Kidney (tissue), 22 donors: Measurements from ENCODE around the gene TNMD. TPM values are rescaled to one million over a fixed set of nuclear protein-coding genes. Genes with fewer than 3 reads are reported as not detected.
A peak's percentile ranks its signal among the peaks of the same experiment; 100 is the strongest.
"Not testable (repeated sequence)": the region's sequence is repeated elsewhere in the genome, so short reads cannot be mapped to it uniquely, and the experiment has no call there.

ENCODE experiments used
- DNase-seq, 5 donors: peaks; one replicate each; pipeline ENCODE4 v3.0.0-alpha.2; 2013 to 2020
- FAIRE-seq: peaks from 2 replicates; lab custom pipeline; 2012; peaks lifted over from hg19 to GRCh38; lab: Jason Lieb, UNC
- H3K27ac ChIP-seq, 2 donors: one replicate each; pipeline ENCODE4 v1.7.0; 2013; ENCODE audit warnings: low read depth in 2 of 2, low read length in 2 of 2, inconsistent platforms in 1 of 2
- H3K27me3 ChIP-seq: one replicate; pipeline ENCODE4 v1.7.1; 2013; ENCODE audit warnings: low read length, inconsistent platforms; ENCODE audit not compliant: control insufficient read depth, insufficient read depth
- H3K36me3 ChIP-seq, 3 donors: one replicate each; pipeline versions ENCODE4 v1.7.0 to v1.7.1; 2013; ENCODE audit warnings: low read length in 3 of 3, control low read depth in 1 of 3, inconsistent platforms in 1 of 3; ENCODE audit not compliant: insufficient read depth in 3 of 3, control insufficient read depth in 2 of 3
- H3K4me1 ChIP-seq, 3 donors: one replicate each; pipeline versions ENCODE4 v1.7.0 to v1.7.1; 2013; ENCODE audit warnings: low read length in 3 of 3, inconsistent platforms in 1 of 3, low read depth in 1 of 3; ENCODE audit not compliant: control insufficient read depth in 2 of 3, insufficient read depth in 2 of 3
- H3K4me3 ChIP-seq, 3 donors: one replicate each; pipeline versions ENCODE4 v1.7.0 to v1.8.1; 2013; ENCODE audit warnings: low read length in 3 of 3, control low read depth in 1 of 3, inconsistent platforms in 1 of 3
- H3K9ac ChIP-seq, 3 donors: one replicate each; pipeline versions ENCODE4 v1.7.0 to v1.7.1; 2013; ENCODE audit warnings: low read length in 3 of 3, control low read depth in 1 of 3, inconsistent platforms in 1 of 3
- H3K9me3 ChIP-seq, 3 donors: one replicate each; pipeline versions ENCODE4 v1.7.0 to v1.7.1; 2013; ENCODE audit warnings: low read length in 3 of 3, control low read depth in 1 of 3, inconsistent platforms in 1 of 3; ENCODE audit not compliant: control insufficient read depth in 2 of 3, insufficient read depth in 1 of 3
- intact Hi-C: fragments of 100-400 bp; cut with DNase I; formaldehyde crosslinking; loops from one replicate; pipeline ENCODE4 v1.11.1; 2022
- long read RNA-seq, 10 donors: library from polyadenylated mRNA in 1 of 10; unstranded in 1 of 10; transcript quantifications; one replicate each; pipeline ENCODE4 v2.0.0 and lab custom pipeline, GENCODE V29; 2021 to 2026
- polyA plus RNA-seq: library from polyadenylated mRNA; stranded (reverse); fragments of 350-450 nt; fragmentation: Illumina TruSeq; extraction: RNeasy Lipid Tissue Mini Kit (QIAGEN cat#74804); gene quantifications from one replicate; pipeline ENCODE4 v1.2.3, GENCODE V29; 2014; ENCODE audit warnings: low read depth, low replicate concordance; ENCODE audit not compliant: insufficient read depth
- total RNA-seq: library from RNA; stranded (reverse); fragmentation: NEBNext Ultra II Directional; extraction: Animal tissue kit (Norgen Biotek cat#: 25700); gene quantifications from one replicate; pipeline ENCODE4 v1.2.1, GENCODE V29; 2021
- TF ChIP-seq, protein P1 (sequence below): IDR thresholded peaks from 3 replicates; pipeline ENCODE4 v1.5.1; 2012; ENCODE audit warnings: mild to moderate bottlenecking, moderate library complexity, borderline replicate concordance; ENCODE audit not compliant: insufficient read depth; ENCODE audit errors: extremely low read depth
- donor health status: control.
- donor health status: control.
- donor health status: control.
- donor health status: control.
- donor health status: control.
- donor health status: DM: yes; HTN: yes; CAD: no.
- donor health status: Normal renal cell carcinoma (clear cell type).

Gene TNMD
- total RNA-seq (0.63 TPM), polyA plus RNA-seq (2.6 TPM)
- long read RNA-seq, donor 1: 0 reads
- long read RNA-seq, donor 2: 0 reads
- long read RNA-seq, donor 3: 0 reads
- long read RNA-seq, donor 4: 0 reads
- long read RNA-seq, donor 5: 0 reads
- long read RNA-seq, donor 6: 0 reads
- long read RNA-seq, donor 7: 0 reads
- long read RNA-seq, donor 8, partial matches to known transcripts: 0 of 1 reads
- long read RNA-seq, donor 8, other reads (novel, unspliced or antisense): 0 of 1 reads
- long read RNA-seq, donor 9, partial matches to known transcripts: 0 of 1 reads
- long read RNA-seq, donor 9, other reads (novel, unspliced or antisense): 0 of 1 reads
- long read RNA-seq, donor 10: 0 reads

DNA sequence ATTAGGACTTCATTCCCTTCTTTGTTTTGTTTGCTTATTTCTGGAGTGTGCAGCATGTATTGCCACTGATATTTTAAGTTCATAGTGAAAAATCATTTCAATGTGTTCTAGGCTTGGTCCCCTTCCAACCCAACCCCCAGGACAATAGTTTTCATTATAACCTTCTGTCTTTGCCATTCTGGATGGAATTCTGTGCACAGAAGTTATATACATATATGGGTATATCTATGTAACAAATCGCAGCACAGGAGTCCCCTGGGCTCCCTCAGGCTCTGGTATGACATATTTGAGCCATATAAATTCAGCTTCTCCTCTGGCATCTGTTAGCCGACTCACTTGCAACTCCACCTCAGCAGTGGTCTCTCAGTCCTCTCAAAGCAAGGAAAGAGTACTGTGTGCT lies at the start of gene TNMD:
Gene TNMD (plus strand): TSS at position 326 of the 400 bp plus-strand sequence. CDS start 83 bp downstream, outside the sequence.
- Histone ChIP-seq H3K4me3 (no peak within 1 kb of the TSS), H3K27ac (no peak within 1 kb of the TSS), H3K9ac (no peak within 1 kb of the TSS), H3K9me3 (no peaks in the 10 kb centered on the region), H3K36me3 (no peaks in the 10 kb centered on the region), H3K27me3 (no peaks in the 10 kb centered on the region), H3K4me1 (no peaks in the 10 kb centered on the region)
- TF ChIP-seq, protein P1, sequence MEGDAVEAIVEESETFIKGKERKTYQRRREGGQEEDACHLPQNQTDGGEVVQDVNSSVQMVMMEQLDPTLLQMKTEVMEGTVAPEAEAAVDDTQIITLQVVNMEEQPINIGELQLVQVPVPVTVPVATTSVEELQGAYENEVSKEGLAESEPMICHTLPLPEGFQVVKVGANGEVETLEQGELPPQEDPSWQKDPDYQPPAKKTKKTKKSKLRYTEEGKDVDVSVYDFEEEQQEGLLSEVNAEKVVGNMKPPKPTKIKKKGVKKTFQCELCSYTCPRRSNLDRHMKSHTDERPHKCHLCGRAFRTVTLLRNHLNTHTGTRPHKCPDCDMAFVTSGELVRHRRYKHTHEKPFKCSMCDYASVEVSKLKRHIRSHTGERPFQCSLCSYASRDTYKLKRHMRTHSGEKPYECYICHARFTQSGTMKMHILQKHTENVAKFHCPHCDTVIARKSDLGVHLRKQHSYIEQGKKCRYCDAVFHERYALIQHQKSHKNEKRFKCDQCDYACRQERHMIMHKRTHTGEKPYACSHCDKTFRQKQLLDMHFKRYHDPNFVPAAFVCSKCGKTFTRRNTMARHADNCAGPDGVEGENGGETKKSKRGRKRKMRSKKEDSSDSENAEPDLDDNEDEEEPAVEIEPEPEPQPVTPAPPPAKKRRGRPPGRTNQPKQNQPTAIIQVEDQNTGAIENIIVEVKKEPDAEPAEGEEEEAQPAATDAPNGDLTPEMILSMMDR: no peak
- DNase-seq (no peak), FAIRE-seq (no peak)
- intact Hi-C loops: no loop called here

DNA sequence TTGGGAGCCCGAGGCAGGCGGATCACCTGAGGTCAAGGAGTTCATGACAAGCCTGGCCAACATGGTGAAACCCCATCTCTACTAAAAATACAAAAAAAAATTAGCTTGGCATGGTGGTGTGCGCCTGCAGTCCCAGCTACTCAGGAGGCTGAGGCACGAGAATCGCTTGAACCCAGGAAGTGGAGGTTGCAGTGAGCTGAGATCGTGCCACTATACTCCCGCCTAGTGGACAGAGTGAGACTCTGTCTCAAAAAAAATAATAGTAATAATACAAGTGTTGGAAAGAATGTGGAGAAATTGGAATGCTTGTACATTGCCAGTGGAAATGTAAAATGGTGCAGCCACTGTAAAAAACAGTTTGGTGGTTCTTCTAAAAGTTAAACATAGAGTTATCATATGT lies 19.2 kb upstream of the TNMD start:
- intact Hi-C loops, H3K9ac ChIP-seq, H3K36me3 ChIP-seq, H3K27ac ChIP-seq, H3K27me3 ChIP-seq, H3K4me1 ChIP-seq, FAIRE-seq, H3K9me3 ChIP-seq, DNase-seq, H3K4me3 ChIP-seq: not testable (repeated sequence)

DNA sequence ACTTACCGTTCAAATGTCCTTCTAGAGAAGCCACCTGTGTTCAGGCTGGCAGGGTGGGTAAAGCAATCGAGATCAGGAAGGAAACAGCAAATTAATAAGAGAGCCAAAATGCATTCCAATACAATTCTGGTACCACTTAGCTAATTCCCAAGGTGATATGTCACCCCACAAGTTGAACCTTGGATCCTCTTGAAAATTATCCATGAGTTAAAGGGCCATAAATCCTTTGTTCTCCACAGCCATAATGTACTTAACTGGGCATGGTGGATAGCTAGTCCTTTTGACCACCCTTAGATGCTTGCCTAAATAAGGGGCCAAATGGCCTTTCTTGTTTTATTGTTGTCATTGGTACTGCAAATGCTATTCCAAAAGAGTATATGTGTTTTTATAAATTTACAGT lies 2.0 kb downstream of the TNMD start:
- TF ChIP-seq, protein P1: no peak

DNA sequence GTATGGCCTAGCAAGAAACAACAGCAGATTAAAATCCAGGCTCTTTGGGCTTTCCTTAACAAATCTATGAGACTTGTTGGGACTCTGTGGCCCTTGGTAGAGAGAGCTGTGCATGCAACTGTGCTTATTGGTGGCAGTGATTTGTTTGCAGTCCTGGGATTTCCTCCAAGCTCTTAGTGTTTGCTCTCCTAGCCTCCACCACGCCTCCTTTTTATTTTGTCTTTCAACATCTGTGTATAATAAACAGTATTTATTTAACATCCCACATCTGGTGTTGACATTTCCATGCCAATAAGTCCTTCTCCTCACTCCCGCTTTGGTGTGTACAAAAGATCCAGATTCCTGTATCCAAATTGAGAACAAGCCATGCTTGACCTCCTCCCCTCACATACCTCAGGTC lies 3.1 kb downstream of the TNMD start:
- Histone ChIP-seq H3K36me3 (no peaks in the 10 kb centered on the region), H3K27me3 (no peaks in the 10 kb centered on the region), H3K27ac (no peak overlapping the region), H3K4me1 (no peaks in the 10 kb centered on the region), H3K4me3 (no peak overlapping the region), H3K9ac (no peak overlapping the region), H3K9me3 (no peaks in the 10 kb centered on the region)
- FAIRE-seq: no peak
- DNase-seq: peak in 2 of 5 donors; percentile 5 to 54
- TF ChIP-seq, protein P1: no peak
- intact Hi-C loops: no loop called here

More for the DNA sequence above, 2.0 kb downstream of the TNMD start:
- Histone ChIP-seq H3K4me3 (no peak overlapping the region), H3K27me3 (no peaks in the 10 kb centered on the region), H3K27ac (no peak overlapping the region), H3K9ac (no peak overlapping the region), H3K9me3 (no peaks in the 10 kb centered on the region), H3K36me3 (no peaks in the 10 kb centered on the region), H3K4me1 (no peaks in the 10 kb centered on the region)
- intact Hi-C loops: no loop called here
- DNase-seq (no peak), FAIRE-seq (no peak)
